Neutrophil (primary cell): ENCODE measurements around the gene ALPK3.

Experiments
- H3K27ac ChIP-seq: fragments of 200-600 bp; sonication (generic); 2 replicates; pipeline ENCODE4 v1.5.1; 2016; ENCODE audit warnings: mild to moderate bottlenecking, moderate library complexity
- H3K27me3 ChIP-seq: fragments of 200-600 bp; sonication (generic); 2 replicates; pipeline ENCODE4 v1.6.0; 2016; ENCODE audit warnings: mild to moderate bottlenecking
- H3K36me3 ChIP-seq: fragments of 200-600 bp; sonication (generic); 2 replicates; pipeline ENCODE4 v1.5.1; 2017
- H3K4me1 ChIP-seq, 2 experiments: fragments of 200-600 bp in 1 of 2; sonication (generic) in 1 of 2; 1 replicate in 1 of 2; 2 replicates in 1 of 2; pipeline versions ENCODE4 v1.5.1 to v1.6.1; 2013 to 2016; ENCODE audit warnings: low read depth in 1 of 2, low read length in 1 of 2, mild to moderate bottlenecking in 1 of 2, moderate library complexity in 1 of 2; ENCODE audit not compliant: control insufficient read depth in 1 of 2, insufficient read depth in 1 of 2
- H3K4me3 ChIP-seq, 2 experiments: fragments of 200-600 bp in 1 of 2; sonication (generic) in 1 of 2; 1 replicate in 1 of 2; 2 replicates in 1 of 2; pipeline ENCODE4 v1.5.1; 2013 to 2016; ENCODE audit warnings: low read depth in 1 of 2, low read length in 1 of 2, mild to moderate bottlenecking in 1 of 2, moderate library complexity in 1 of 2
- H3K9me3 ChIP-seq: fragments of 200-600 bp; sonication (generic); 2 replicates; pipeline ENCODE4 v1.5.1; 2016
- TF ChIP-seq, protein P1 (sequence below): fragments of 200-600 bp; sonication (generic); IDR thresholded peaks from 2 replicates; pipeline ENCODE4 v1.5.1; 2016; ENCODE audit warnings: antibody characterized with exemption

ALPK3 gene

DNA sequence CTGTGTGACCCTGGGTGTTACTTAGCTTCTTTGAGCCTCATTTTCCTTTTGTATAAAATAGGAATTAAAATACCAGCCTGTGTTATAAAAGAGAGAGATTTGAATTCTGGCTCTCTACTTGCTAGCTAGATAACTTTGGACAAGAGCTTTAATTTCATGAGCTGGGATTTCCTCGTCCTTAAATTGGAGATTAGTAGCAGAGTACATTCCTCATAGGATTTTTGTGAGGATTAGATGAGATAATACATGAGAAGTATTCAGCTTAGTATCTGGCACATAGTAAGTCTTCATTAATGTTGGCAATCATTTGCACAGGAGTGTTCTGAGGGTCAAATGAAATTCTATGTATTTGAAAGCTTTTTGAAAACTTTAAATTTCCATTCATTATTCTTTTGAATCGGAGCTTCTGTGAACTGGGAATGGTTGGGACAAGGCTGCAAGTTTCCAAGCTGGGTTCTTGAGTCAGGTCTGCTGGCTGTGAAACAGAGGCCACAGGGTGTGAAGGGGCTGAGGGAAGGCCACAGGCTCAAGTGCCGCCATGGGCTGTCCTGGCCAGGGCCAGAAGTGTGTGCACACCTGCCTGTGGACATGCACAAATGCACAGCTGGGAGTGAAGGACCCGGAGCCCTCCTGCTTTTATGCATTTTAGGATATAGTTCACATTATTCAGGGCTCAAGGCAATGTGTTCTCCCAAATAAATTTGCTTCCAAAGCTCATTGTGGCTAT lies 17.2 kb downstream of the ALPK3 start:
- Histone ChIP-seq H3K4me1 (peaks cover 60 to 74% of the 10 kb centered on the region in 2 experiments), H3K36me3 (no peaks in the 10 kb centered on the region), H3K27me3 (no peaks in the 10 kb centered on the region), H3K27ac (peak overlapping the region; percentile 46), H3K4me3 (no peak overlapping the region), H3K9me3 (no peaks in the 10 kb centered on the region)
- TF ChIP-seq, protein P1, sequence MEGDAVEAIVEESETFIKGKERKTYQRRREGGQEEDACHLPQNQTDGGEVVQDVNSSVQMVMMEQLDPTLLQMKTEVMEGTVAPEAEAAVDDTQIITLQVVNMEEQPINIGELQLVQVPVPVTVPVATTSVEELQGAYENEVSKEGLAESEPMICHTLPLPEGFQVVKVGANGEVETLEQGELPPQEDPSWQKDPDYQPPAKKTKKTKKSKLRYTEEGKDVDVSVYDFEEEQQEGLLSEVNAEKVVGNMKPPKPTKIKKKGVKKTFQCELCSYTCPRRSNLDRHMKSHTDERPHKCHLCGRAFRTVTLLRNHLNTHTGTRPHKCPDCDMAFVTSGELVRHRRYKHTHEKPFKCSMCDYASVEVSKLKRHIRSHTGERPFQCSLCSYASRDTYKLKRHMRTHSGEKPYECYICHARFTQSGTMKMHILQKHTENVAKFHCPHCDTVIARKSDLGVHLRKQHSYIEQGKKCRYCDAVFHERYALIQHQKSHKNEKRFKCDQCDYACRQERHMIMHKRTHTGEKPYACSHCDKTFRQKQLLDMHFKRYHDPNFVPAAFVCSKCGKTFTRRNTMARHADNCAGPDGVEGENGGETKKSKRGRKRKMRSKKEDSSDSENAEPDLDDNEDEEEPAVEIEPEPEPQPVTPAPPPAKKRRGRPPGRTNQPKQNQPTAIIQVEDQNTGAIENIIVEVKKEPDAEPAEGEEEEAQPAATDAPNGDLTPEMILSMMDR = no peak

DNA sequence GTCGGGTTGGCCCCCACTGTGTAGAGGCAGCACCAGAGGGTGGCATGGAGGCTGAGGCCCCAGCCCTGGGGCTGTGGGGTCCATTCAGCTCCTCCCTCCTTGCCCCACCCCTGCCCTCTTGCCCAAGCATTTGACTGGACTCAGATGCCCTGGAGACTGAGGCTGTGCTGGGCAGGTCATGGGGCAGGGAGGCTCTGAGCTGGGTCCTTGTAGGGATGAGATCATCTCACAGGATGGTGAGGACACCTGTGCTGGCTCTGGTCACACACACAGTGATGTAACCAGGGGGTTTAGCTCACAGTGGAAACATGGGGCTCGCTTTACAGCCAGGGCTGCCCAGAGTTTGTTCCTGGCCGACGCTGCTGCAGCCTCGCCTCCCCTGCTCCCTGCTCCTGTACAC lies 17.8 kb downstream of the ALPK3 start:
- TF ChIP-seq, protein P1 = no peak
- Histone ChIP-seq H3K4me1 (peaks cover 57 to 69% of the 10 kb centered on the region in 2 experiments), H3K27me3 (no peaks in the 10 kb centered on the region), H3K4me3 (no peak overlapping the region), H3K36me3 (no peaks in the 10 kb centered on the region), H3K9me3 (no peaks in the 10 kb centered on the region), H3K27ac (peak overlapping the region; percentile 46)

DNA sequence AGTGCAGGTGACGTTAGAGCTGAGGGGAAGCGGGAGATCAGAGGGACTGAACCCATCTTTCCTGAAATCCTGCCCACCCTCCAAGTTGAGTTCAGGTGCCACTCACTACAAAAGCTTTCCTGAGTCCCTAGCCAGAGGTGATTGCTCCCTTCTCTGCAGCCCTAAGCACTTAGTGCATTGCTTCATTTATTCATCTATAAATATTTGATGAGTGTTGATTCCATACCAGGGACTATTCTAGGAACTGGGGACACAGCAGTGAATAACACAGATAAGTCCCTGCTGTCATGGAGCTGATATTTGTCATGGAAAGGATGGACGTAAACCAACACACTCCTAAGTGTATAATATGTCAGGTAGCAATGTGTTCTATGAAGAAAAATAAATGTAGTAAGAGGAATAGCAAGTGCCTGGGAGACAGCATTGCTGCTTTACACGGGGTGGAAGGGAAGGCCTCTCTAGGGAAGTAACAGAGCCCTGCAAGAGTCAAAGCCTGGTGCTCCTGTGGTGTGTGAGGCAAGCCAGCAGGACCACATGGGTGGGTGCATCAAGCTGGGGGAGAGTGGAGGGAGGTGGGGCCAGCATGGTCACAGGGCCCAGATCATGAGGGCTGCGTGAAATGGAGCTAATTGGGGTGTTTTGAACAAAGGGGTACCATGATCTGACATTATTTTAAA lies 18.6 kb downstream of the ALPK3 start:
- TF ChIP-seq, protein P1 = no peak
- peaks cover 57 to 69% of the 10 kb centered on the region in 2 experiments for H3K4me1 ChIP-seq
- no peaks in the 10 kb centered on the region for H3K36me3 ChIP-seq
- H3K9me3 ChIP-seq = no peaks in the 10 kb centered on the region
- H3K27me3 ChIP-seq = no peaks in the 10 kb centered on the region
- no peak overlapping the region for H3K4me3 ChIP-seq
- peak overlapping the region; percentile 46 for H3K27ac ChIP-seq

- TF ChIP-seq, protein P1 = no peak
- no peaks in the 10 kb centered on the region for H3K27me3 ChIP-seq
- no peaks in the 10 kb centered on the region for H3K9me3 ChIP-seq
- no peak overlapping the region for H3K4me3 ChIP-seq
- H3K4me1 ChIP-seq = peaks cover 57 to 60% of the 10 kb centered on the region in 2 experiments
- H3K27ac ChIP-seq = no peak overlapping the region
- no peaks in the 10 kb centered on the region for H3K36me3 ChIP-seq
Measured at GRCh38 chr15:84836844-84837243, 19.7 kb downstream of the ALPK3 start.

DNA sequence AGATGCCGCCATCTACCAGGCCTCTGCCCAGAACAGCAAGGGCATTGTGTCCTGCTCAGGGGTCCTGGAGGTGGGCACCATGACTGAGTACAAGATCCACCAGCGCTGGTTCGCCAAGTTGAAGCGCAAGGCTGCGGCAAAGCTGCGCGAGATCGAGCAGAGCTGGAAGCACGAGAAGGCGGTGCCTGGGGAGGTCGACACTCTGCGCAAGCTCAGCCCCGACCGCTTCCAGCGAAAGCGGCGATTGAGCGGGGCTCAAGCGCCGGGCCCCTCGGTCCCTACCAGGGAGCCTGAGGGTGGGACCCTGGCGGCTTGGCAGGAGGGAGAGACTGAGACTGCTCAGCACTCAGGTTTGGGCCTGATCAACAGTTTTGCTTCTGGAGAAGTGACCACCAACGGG lies 22.6 kb downstream of the ALPK3 start:
- H3K4me1 ChIP-seq = peaks cover 31 to 35% of the 10 kb centered on the region in 2 experiments
- H3K36me3 ChIP-seq = no peaks in the 10 kb centered on the region
- H3K27me3 ChIP-seq = no peaks in the 10 kb centered on the region
- TF ChIP-seq, protein P1 = no peak
- H3K4me3 ChIP-seq = no peak overlapping the region
- H3K27ac ChIP-seq = no peak overlapping the region
- no peaks in the 10 kb centered on the region for H3K9me3 ChIP-seq
